Measurements from ENCODE around the gene PLAC8.

PLAC8 gene

DNA sequence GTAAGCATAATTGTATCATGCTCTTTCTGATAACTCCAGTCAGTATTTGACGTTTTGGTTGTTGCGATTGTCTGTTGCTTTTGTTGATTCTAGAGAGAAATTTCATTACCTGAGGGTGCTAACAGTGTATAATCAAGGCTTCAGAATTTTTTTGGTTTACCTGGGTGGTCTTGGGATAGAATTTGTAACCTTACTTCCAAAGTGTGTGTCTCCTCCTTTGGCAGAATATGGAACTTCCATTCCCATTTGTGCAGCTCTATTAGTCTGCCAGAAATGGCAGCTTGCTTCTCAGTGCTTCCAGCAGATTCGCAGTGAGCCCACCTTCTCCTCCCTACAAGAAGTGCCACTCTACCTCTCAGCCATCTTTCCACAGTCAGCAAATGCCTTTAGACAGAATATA is 74.3 kb downstream of the PLAC8 start:
- no peak overlapping the region for H3K4me3 ChIP-seq (ENCODE audit: low read depth, low read length)
- TF ChIP-seq, protein P1, sequence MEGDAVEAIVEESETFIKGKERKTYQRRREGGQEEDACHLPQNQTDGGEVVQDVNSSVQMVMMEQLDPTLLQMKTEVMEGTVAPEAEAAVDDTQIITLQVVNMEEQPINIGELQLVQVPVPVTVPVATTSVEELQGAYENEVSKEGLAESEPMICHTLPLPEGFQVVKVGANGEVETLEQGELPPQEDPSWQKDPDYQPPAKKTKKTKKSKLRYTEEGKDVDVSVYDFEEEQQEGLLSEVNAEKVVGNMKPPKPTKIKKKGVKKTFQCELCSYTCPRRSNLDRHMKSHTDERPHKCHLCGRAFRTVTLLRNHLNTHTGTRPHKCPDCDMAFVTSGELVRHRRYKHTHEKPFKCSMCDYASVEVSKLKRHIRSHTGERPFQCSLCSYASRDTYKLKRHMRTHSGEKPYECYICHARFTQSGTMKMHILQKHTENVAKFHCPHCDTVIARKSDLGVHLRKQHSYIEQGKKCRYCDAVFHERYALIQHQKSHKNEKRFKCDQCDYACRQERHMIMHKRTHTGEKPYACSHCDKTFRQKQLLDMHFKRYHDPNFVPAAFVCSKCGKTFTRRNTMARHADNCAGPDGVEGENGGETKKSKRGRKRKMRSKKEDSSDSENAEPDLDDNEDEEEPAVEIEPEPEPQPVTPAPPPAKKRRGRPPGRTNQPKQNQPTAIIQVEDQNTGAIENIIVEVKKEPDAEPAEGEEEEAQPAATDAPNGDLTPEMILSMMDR (IDR thresholded peaks at IDR 0.05; ENCODE audit: borderline replicate concordance, insufficient read depth, low read depth, low read length), result no peak
